HepG2 (cell line): Measurements from ENCODE around the gene BCAS3. TPM values are rescaled to one million over a fixed set of nuclear protein-coding genes. Genes with fewer than 3 reads are reported as not detected.

Experiments
- ATF7 ChIP-seq, 2 experiments: fragments of 450-650 bp in 1 of 2; sonication (generic) in 1 of 2; formaldehyde crosslinking in 1 of 2; IDR thresholded peaks; 2 replicates each; pipeline versions ENCODE4 v1.4.0 to v1.6.1; 2016 to 2020; ENCODE audit warnings: antibody characterized with exemption in 1 of 2, mild to moderate bottlenecking in 1 of 2, missing genetic modification reagents in 1 of 2
- CAMTA2 ChIP-seq: sonication (generic); formaldehyde crosslinking; IDR thresholded peaks from 2 replicates; pipeline ENCODE4 v1.4.0; 2020; ENCODE audit warnings: mild to moderate bottlenecking, missing genetic modification reagents, borderline replicate concordance
- ELF4 ChIP-seq: sonication (generic); formaldehyde crosslinking; IDR thresholded peaks from 2 replicates; pipeline ENCODE4 v1.5.0; 2020; ENCODE audit warnings: missing genetic modification reagents, mild to moderate bottlenecking, moderate library complexity, borderline replicate concordance
- IKZF5 ChIP-seq: IDR thresholded peaks from 2 replicates; pipeline ENCODE4 v1.6.1; 2018; ENCODE audit warnings: missing genetic modification reagents, mild to moderate bottlenecking, missing compliant biosample characterization
- KAT7 ChIP-seq: IDR thresholded peaks from 2 replicates; pipeline ENCODE4 v1.6.1; 2018; ENCODE audit warnings: borderline replicate concordance, missing compliant biosample characterization
- PBX2 ChIP-seq: IDR thresholded peaks from 2 replicates; pipeline ENCODE4 v1.6.1; 2016; ENCODE audit warnings: control low read depth
- PHF5A ChIP-seq: IDR thresholded peaks from one replicate; pipeline ENCODE4 v1.6.1; 2018; ENCODE audit warnings: low read depth, missing genetic modification reagents; ENCODE audit not compliant: unreplicated experiment
- SCMH1 ChIP-seq: sonication (generic); formaldehyde crosslinking; IDR thresholded peaks from 2 replicates; pipeline ENCODE4 v1.9.0; 2021; ENCODE audit warnings: missing genetic modification reagents, mild to moderate bottlenecking, borderline replicate concordance
- SMYD3 ChIP-seq: sonication (generic); formaldehyde crosslinking; IDR thresholded peaks from 2 replicates; pipeline ENCODE4 v1.8.1; 2023; ENCODE audit warnings: mild to moderate bottlenecking, missing genetic modification reagents
- SP1 ChIP-seq, 2 experiments: fragments of 450-650 bp in 1 of 2; sonication (generic) in 1 of 2; formaldehyde crosslinking in 1 of 2; IDR thresholded peaks; 2 replicates each; pipeline versions ENCODE4 v1.4.0 to v1.6.1; 2016 to 2020; ENCODE audit warnings: missing genetic modification reagents in 1 of 2
- SRSF1 ChIP-seq: fragments of 200-400 bp; formaldehyde crosslinking; optimal IDR thresholded peaks from 2 replicates; pipeline ENCODE3; 2017; ENCODE audit warnings: mild to moderate bottlenecking, low read depth, low read length, moderate library complexity
- THYN1 ChIP-seq: sonication (generic); formaldehyde crosslinking; IDR thresholded peaks from 2 replicates; pipeline ENCODE4 v1.8.1; 2023; ENCODE audit warnings: low read depth, mild to moderate bottlenecking, moderate library complexity, missing genetic modification reagents, borderline replicate concordance
- ZBTB2 ChIP-seq: sonication (generic); formaldehyde crosslinking; IDR thresholded peaks from 2 replicates; pipeline ENCODE4 v1.8.0; 2022; ENCODE audit warnings: low read depth, missing genetic modification reagents
- ZFAT ChIP-seq: sonication (generic); formaldehyde crosslinking; conservative IDR thresholded peaks from 2 replicates; pipeline ENCODE4 v1.8.1; 2023; ENCODE audit warnings: missing genetic modification reagents, inconsistent platforms
- ZNF225 ChIP-seq: sonication (generic); formaldehyde crosslinking; IDR thresholded peaks from 2 replicates; pipeline ENCODE4 v1.4.0; 2020; ENCODE audit warnings: mild to moderate bottlenecking, missing genetic modification reagents
- ZNF256 ChIP-seq: sonication (generic); formaldehyde crosslinking; conservative IDR thresholded peaks from 2 replicates; pipeline ENCODE4 v1.4.0; 2020; ENCODE audit warnings: missing genetic modification reagents
- ZNF275 ChIP-seq: sonication (generic); formaldehyde crosslinking; IDR thresholded peaks from 2 replicates; pipeline ENCODE4 v1.8.0; 2022; ENCODE audit warnings: missing genetic modification reagents, mild to moderate bottlenecking, inconsistent platforms, borderline replicate concordance
- ZNF367 ChIP-seq: sonication (generic); formaldehyde crosslinking; IDR thresholded peaks from 2 replicates; pipeline ENCODE4 v1.4.0; 2020; ENCODE audit warnings: missing genetic modification reagents, borderline replicate concordance
- ZNF432 ChIP-seq: sonication (generic); formaldehyde crosslinking; IDR thresholded peaks from 2 replicates; pipeline ENCODE4 v1.5.0; 2020; ENCODE audit warnings: missing genetic modification reagents, mild to moderate bottlenecking, borderline replicate concordance
- ZNF577 ChIP-seq: sonication (generic); formaldehyde crosslinking; IDR thresholded peaks from 2 replicates; pipeline ENCODE4 v1.4.0; 2020; ENCODE audit warnings: mild to moderate bottlenecking, low read depth, missing genetic modification reagents, borderline replicate concordance
- ZNF709 ChIP-seq: sonication (generic); formaldehyde crosslinking; IDR thresholded peaks from 2 replicates; pipeline ENCODE4 v1.5.0; 2020; ENCODE audit warnings: mild to moderate bottlenecking, missing genetic modification reagents
- polyA plus RNA-seq, 8 experiments: library from polyadenylated mRNA; depleted of rRNA in 3 of 8; stranded (reverse) in 7 of 8; unstranded in 1 of 8; fragments of >200 nt; fragmentation: Illumina TruSeq in 4 of 8; extraction: Trizol in 4 of 8; gene quantifications; 2 replicates each; pipeline versions ENCODE4 v1.2.1 to v1.2.3, GENCODE V29; 2011 to 2016; ENCODE audit warnings: low read depth in 4 of 8, missing spikeins in 1 of 8, mixed read lengths in 1 of 8; ENCODE audit not compliant: insufficient read depth in 1 of 8
- total RNA-seq, 5 experiments: library from RNA; depleted of rRNA; stranded (reverse); fragments of >200 nt; fragmentation: Illumina TruSeq; extraction: Trizol; gene quantifications; 2 replicates each; pipeline ENCODE4 v1.2.3, GENCODE V29; 2016; ENCODE audit warnings: low read depth in 1 of 5
- TF ChIP-seq, protein P1 (sequence below): sonication (generic); formaldehyde crosslinking; conservative IDR thresholded peaks from 2 replicates; pipeline ENCODE4 v1.4.0; 2020; ENCODE audit warnings: missing genetic modification reagents

The BCAS3 gene
- total and polyA plus RNA-seq, 2 of the 13 experiments (the other 11 are each of a cell fraction or from before 2014, with no cell fraction given) = 10.7 to 11.2 TPM

GRCh38 chr17:60766778-60767190 is 89.1 kb downstream of the BCAS3 start (continued):
- TF ChIP-seq ZNF709 (CRISPR knock-in tag) = no peak
- TF ChIP-seq ATF7 (IDR thresholded peaks at IDR 0.05) = no peak
- TF ChIP-seq ATF7 (CRISPR knock-in tag; IDR thresholded peaks at IDR 0.05) = no peak
- no peak for TF ChIP-seq SMYD3 (CRISPR knock-in tag)
- TF ChIP-seq ZNF225 (CRISPR knock-in tag) = 0 out of 2 replicates have a peak, but pooled peaks have one; percentile 28
- TF ChIP-seq ELF4 (CRISPR knock-in tag) = no peak
- TF ChIP-seq ZNF367 (CRISPR knock-in tag) = no peak
- no peak for TF ChIP-seq SRSF1
- TF ChIP-seq ZNF577 (CRISPR knock-in tag) = no peak
- TF ChIP-seq, protein P1, sequence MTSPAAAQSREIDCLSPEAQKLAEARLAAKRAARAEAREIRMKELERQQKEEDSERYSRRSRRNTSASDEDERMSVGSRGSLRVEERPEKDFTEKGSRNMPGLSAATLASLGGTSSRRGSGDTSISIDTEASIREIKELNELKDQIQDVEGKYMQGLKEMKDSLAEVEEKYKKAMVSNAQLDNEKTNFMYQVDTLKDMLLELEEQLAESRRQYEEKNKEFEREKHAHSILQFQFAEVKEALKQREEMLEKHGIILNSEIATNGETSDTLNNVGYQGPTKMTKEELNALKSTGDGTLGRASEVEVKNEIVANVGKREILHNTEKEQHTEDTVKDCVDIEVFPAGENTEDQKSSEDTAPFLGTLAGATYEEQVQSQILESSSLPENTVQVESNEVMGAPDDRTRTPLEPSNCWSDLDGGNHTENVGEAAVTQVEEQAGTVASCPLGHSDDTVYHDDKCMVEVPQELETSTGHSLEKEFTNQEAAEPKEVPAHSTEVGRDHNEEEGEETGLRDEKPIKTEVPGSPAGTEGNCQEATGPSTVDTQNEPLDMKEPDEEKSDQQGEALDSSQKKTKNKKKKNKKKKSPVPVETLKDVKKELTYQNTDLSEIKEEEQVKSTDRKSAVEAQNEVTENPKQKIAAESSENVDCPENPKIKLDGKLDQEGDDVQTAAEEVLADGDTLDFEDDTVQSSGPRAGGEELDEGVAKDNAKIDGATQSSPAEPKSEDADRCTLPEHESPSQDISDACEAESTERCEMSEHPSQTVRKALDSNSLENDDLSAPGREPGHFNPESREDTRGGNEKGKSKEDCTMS (CRISPR knock-in tag) = no peak
- TF ChIP-seq ZFAT = no peak
- TF ChIP-seq ZNF275 (CRISPR knock-in tag) = no peak
- no peak for TF ChIP-seq ZNF432 (CRISPR knock-in tag)
- no peak for TF ChIP-seq ZNF256 (CRISPR knock-in tag)
- TF ChIP-seq ZBTB2 (CRISPR knock-in tag) = no peak
- TF ChIP-seq SP1 (IDR thresholded peaks at IDR 0.05) = no peak
- TF ChIP-seq SP1 (CRISPR knock-in tag; IDR thresholded peaks at IDR 0.05) = no peak
- no peak for TF ChIP-seq PBX2 (CRISPR knock-in tag)
- TF ChIP-seq CAMTA2 = no peak
- no peak for TF ChIP-seq KAT7 (CRISPR knock-in tag)
- TF ChIP-seq PHF5A (CRISPR knock-in tag) = no peak
- TF ChIP-seq IKZF5 (CRISPR knock-in tag) = 0 out of 2 replicates have a peak, but pooled peaks have one; percentile 34
- TF ChIP-seq SCMH1 (CRISPR knock-in tag) = no peak
- TF ChIP-seq THYN1 (CRISPR knock-in tag) = no peak
